Liver (tissue), 9 donors: ENCODE results near the gene UPK2. TPM values are rescaled to one million over a fixed set of nuclear protein-coding genes. Genes with fewer than 3 reads are reported as not detected.

Source experiments
- DNase-seq: peaks from one replicate; pipeline ENCODE4 v3.0.0-alpha.2; 2017; ENCODE audit warnings: low spot score
- H3K27ac ChIP-seq, 2 donors: one replicate each; pipeline ENCODE4 v1.7.0; 2013; ENCODE audit warnings: inconsistent platforms in 2 of 2, low read length in 2 of 2, control low read depth in 1 of 2, low read depth in 1 of 2, mild to moderate bottlenecking in 1 of 2
- H3K27me3 ChIP-seq, 4 donors: one replicate each; pipeline versions ENCODE4 v1.6.1 to v1.7.0; 2013; ENCODE audit warnings: low read length in 3 of 4, inconsistent platforms in 1 of 4, mild to moderate bottlenecking in 1 of 4, moderate library complexity in 1 of 4; ENCODE audit not compliant: control insufficient read depth in 4 of 4, insufficient read depth in 4 of 4
- H3K36me3 ChIP-seq, 4 donors: one replicate each; pipeline versions ENCODE4 v1.6.1 to v1.7.0; 2013; ENCODE audit warnings: low read length in 3 of 4, mild to moderate bottlenecking in 3 of 4, low read depth in 1 of 4, moderate library complexity in 1 of 4; ENCODE audit not compliant: control insufficient read depth in 4 of 4, insufficient read depth in 3 of 4
- H3K4me1 ChIP-seq, 4 donors: one replicate each; pipeline versions ENCODE4 v1.6.1 to v1.7.0; 2013; ENCODE audit warnings: low read length in 3 of 4, mild to moderate bottlenecking in 3 of 4, moderate library complexity in 1 of 4; ENCODE audit not compliant: control insufficient read depth in 4 of 4, insufficient read depth in 4 of 4
- H3K4me3 ChIP-seq, 3 donors: one replicate each; pipeline versions ENCODE4 v1.6.1 to v1.7.0; 2013; ENCODE audit warnings: low read length in 3 of 3, control low read depth in 1 of 3, low read depth in 1 of 3, mild to moderate bottlenecking in 1 of 3
- H3K9ac ChIP-seq, 2 donors: one replicate each; pipeline ENCODE4 v1.7.0; 2013; ENCODE audit warnings: low read length in 2 of 2, mild to moderate bottlenecking in 2 of 2, moderate library complexity in 2 of 2, control low read depth in 1 of 2, low read depth in 1 of 2
- H3K9me3 ChIP-seq, 4 donors: one replicate each; pipeline versions ENCODE4 v1.6.1 to v1.7.0; 2013; ENCODE audit warnings: low read length in 3 of 4; ENCODE audit not compliant: control insufficient read depth in 4 of 4
- ATF3 ChIP-seq: IDR thresholded peaks from 2 replicates; pipeline ENCODE4 v1.6.1; 2016; ENCODE audit warnings: antibody characterized with exemption
- CTCF ChIP-seq: fragments of 150-350 bp; IDR thresholded peaks from 2 replicates; pipeline ENCODE4 v1.5.1; 2017; ENCODE audit warnings: improper control_type of control experiment, low read depth, low read length; ENCODE audit not compliant: missing input control
- EGR1 ChIP-seq, 2 donors: IDR thresholded peaks; 2 replicates each; pipeline ENCODE4 v1.6.1; 2016 to 2018; ENCODE audit warnings: antibody characterized with exemption in 2 of 2, low read depth in 2 of 2
- FOXA1 ChIP-seq: IDR thresholded peaks from 2 replicates; pipeline ENCODE4 v1.6.1; 2016; ENCODE audit warnings: antibody characterized with exemption
- FOXA2 ChIP-seq: IDR thresholded peaks from 2 replicates; pipeline ENCODE4 v1.6.1; 2016; ENCODE audit warnings: antibody characterized with exemption
- GABPA ChIP-seq, 2 donors: IDR thresholded peaks in 1 of 2; conservative IDR thresholded peaks in 1 of 2; 2 replicates each; pipeline ENCODE4 v1.6.1; 2016; ENCODE audit warnings: antibody characterized with exemption in 2 of 2, mild to moderate bottlenecking in 1 of 2, moderate library complexity in 1 of 2
- HNF4A ChIP-seq, 2 donors: conservative IDR thresholded peaks; 2 replicates each; pipeline ENCODE4 v1.6.1; 2016; ENCODE audit warnings: antibody characterized with exemption in 2 of 2, mild to moderate bottlenecking in 2 of 2
- HNF4G ChIP-seq: IDR thresholded peaks from 2 replicates; pipeline ENCODE4 v1.6.1; 2016; ENCODE audit warnings: antibody characterized with exemption
- JUND ChIP-seq, 2 donors: IDR thresholded peaks; 2 replicates each; pipeline ENCODE4 v1.6.1; 2016; ENCODE audit warnings: antibody characterized with exemption in 2 of 2
- MAX ChIP-seq: IDR thresholded peaks from 2 replicates; pipeline ENCODE4 v1.6.1; 2016; ENCODE audit warnings: antibody characterized with exemption
- NR2F2 ChIP-seq: IDR thresholded peaks from 2 replicates; pipeline ENCODE4 v1.6.1; 2016; ENCODE audit warnings: antibody characterized with exemption
- RAD21 ChIP-seq, 2 donors: IDR thresholded peaks; 2 replicates each; pipeline ENCODE4 v1.6.1; 2016; ENCODE audit warnings: antibody characterized with exemption in 2 of 2, mild to moderate bottlenecking in 2 of 2
- REST ChIP-seq: IDR thresholded peaks from 2 replicates; pipeline ENCODE4 v1.6.1; 2016; ENCODE audit warnings: antibody characterized with exemption, mild to moderate bottlenecking
- RXRA ChIP-seq, 2 donors: IDR thresholded peaks; 2 replicates each; pipeline ENCODE4 v1.6.1; 2017 to 2018; ENCODE audit warnings: antibody characterized with exemption in 2 of 2, mild to moderate bottlenecking in 1 of 2
- SP1 ChIP-seq: IDR thresholded peaks from 2 replicates; pipeline ENCODE4 v1.6.1; 2018; ENCODE audit warnings: antibody characterized with exemption, mild to moderate bottlenecking
- TAF1 ChIP-seq: conservative IDR thresholded peaks from 2 replicates; pipeline ENCODE4 v1.6.1; 2016; ENCODE audit warnings: antibody characterized with exemption, mild to moderate bottlenecking
- YY1 ChIP-seq: IDR thresholded peaks from 2 replicates; pipeline ENCODE4 v1.6.1; 2016; ENCODE audit warnings: antibody characterized with exemption, mild to moderate bottlenecking
- ZBTB33 ChIP-seq: IDR thresholded peaks from 2 replicates; pipeline ENCODE4 v1.6.1; 2016; ENCODE audit warnings: antibody characterized with exemption
- WGBS: extraction: QIAGEN DNeasy Blood & Tissue Kit; methylation state at CpG from one replicate; pipeline ENCODE4 v1.1.7; 2013; 5-methylcytosine and 5-hydroxymethylcytosine counted together
- polyA plus RNA-seq, 2 donors: library from polyadenylated mRNA; stranded (reverse) in 1 of 2; unstranded in 1 of 2; fragments of 200-250 nt in 1 of 2; fragments of >200 nt in 1 of 2; fragmentation: Nextera tagmentation in 1 of 2; extraction: Ambion mirVana in 1 of 2; gene quantifications; one replicate each; pipeline versions ENCODE4 v1.2.1 to v1.2.3, GENCODE V29; 2013 to 2015
- total RNA-seq, 2 donors: library from RNA; depleted of rRNA; stranded (reverse); fragments of >200 nt; gene quantifications; one replicate each; pipeline ENCODE4 v1.2.3, GENCODE V29; 2014
- donor health status: healthy.
- donor health status: healthy.
- donor health status: healthy.
- donor health status: healthy.
- donor health status: healthy.

UPK2 gene
- total and polyA plus RNA-seq, 4 donors = not detected

GRCh38 chr11:118957968-118958367 is 1.9 kb downstream of the UPK2 start:
- Histone ChIP-seq H3K27ac (no peak overlapping the region), H3K4me3 (no peak overlapping the region), H3K36me3 (no peaks in the 10 kb centered on the region), H3K9ac (no peak overlapping the region), H3K27me3 (no peaks in the 10 kb centered on the region), H3K4me1 (no peaks in the 10 kb centered on the region), H3K9me3 (no peaks in the 10 kb centered on the region)
- TF ChIP-seq YY1 (no peak), HNF4G (no peak), EGR1 (IDR thresholded peaks at IDR 0.05; ENCODE audit: low read depth in 2 of 2) (no peak), SP1 (no peak), ATF3 (no peak), GABPA (IDR thresholded peaks at IDR 0.05 in 1 of 2, conservative IDR thresholded peaks at IDR 0.05 in 1 of 2) (no peak), HNF4A (conservative IDR thresholded peaks at IDR 0.05) (no peak), JUND (IDR thresholded peaks at IDR 0.05) (no peak), FOXA1 (no peak), CTCF (no peak), MAX (no peak), RXRA (IDR thresholded peaks at IDR 0.05) (no peak), REST (no peak), NR2F2 (no peak), TAF1 (no peak), ZBTB33 (no peak), FOXA2 (no peak), RAD21 (IDR thresholded peaks at IDR 0.05) (no peak)
- 93% methylated on average over 8 of the region's 8 CpGs for WGBS
- DNase-seq = no peak
